GM21367 (cell line): ENCODE measurements around the gene FHOD3.
"Not testable (repeated sequence)": the region's sequence is repeated elsewhere in the genome, so short reads cannot be mapped to it uniquely, and the experiment has no call there.

ENCODE experiments used
- ATAC-seq: cut with Tn5 transposase; IDR thresholded peaks from one replicate; pipeline ENCODE4 v1.9.1; 2021; ENCODE audit not compliant: unreplicated experiment

The FHOD3 gene

GRCh38 chr18:36535202-36535935 is 237.9 kb downstream of the FHOD3 start:
- no peak for ATAC-seq

GRCh38 chr18:36536426-36536825 is 238.9 kb downstream of the FHOD3 start:
- no peak for ATAC-seq

- ATAC-seq, result no peak
Measured at GRCh38 chr18:36537289-36537688, 239.8 kb downstream of the FHOD3 start.

GRCh38 chr18:36539674-36540231 is 242.2 kb downstream of the FHOD3 start:
- no peak for ATAC-seq

GRCh38 chr18:36543030-36543429 is 245.5 kb downstream of the FHOD3 start:
- ATAC-seq, result no peak

- no peak for ATAC-seq
Measured at GRCh38 chr18:36543991-36544725, 246.6 kb downstream of the FHOD3 start.

GRCh38 chr18:36545821-36546427 is 248.4 kb downstream of the FHOD3 start:
- ATAC-seq, result no peak

GRCh38 chr18:36546876-36547275 is 249.4 kb downstream of the FHOD3 start:
- ATAC-seq, result no peak

GRCh38 chr18:36547544-36547943 is 250.0 kb downstream of the FHOD3 start:
- no peak for ATAC-seq

- ATAC-seq, result not testable (repeated sequence)
Measured at GRCh38 chr18:36551274-36551673, 253.8 kb downstream of the FHOD3 start.

- ATAC-seq, result no peak
Measured at GRCh38 chr18:36558234-36558633, 260.7 kb downstream of the FHOD3 start.

GRCh38 chr18:36559149-36559857 is 261.8 kb downstream of the FHOD3 start:
- no peak for ATAC-seq

GRCh38 chr18:36560187-36560586 is 262.7 kb downstream of the FHOD3 start:
- no peak for ATAC-seq

- no peak for ATAC-seq
Measured at GRCh38 chr18:36561046-36561445, 263.5 kb downstream of the FHOD3 start.

GRCh38 chr18:36564841-36565240 is 267.3 kb downstream of the FHOD3 start:
- ATAC-seq, result no peak

- no peak for ATAC-seq
Measured at GRCh38 chr18:36567800-36568199, 270.3 kb downstream of the FHOD3 start.

- ATAC-seq, result no peak
Measured at GRCh38 chr18:36568487-36568886, 271.0 kb downstream of the FHOD3 start.

- ATAC-seq, result no peak
Measured at GRCh38 chr18:36572135-36572856, 274.8 kb downstream of the FHOD3 start.

GRCh38 chr18:36576339-36576738 is 278.8 kb downstream of the FHOD3 start:
- ATAC-seq, result no peak
